HEK293T (cell line): Measurements from ENCODE around the gene CPED1.

Source experiments
- CTBP1 ChIP-seq: fragments of 450-650 bp; IDR thresholded peaks from 2 replicates; pipeline ENCODE4 v1.6.1; 2016; ENCODE audit warnings: borderline replicate concordance
- ELF4 ChIP-seq: fragments of 450-650 bp; IDR thresholded peaks from 2 replicates; pipeline ENCODE4 v1.6.1; 2017; ENCODE audit warnings: antibody characterized with exemption
- FOXA1 ChIP-seq: fragments of 450-650 bp; IDR thresholded peaks from 2 replicates; pipeline ENCODE4 v1.6.1; 2016; ENCODE audit warnings: mild to moderate bottlenecking
- FOXK2 ChIP-seq: fragments of 450-650 bp; IDR thresholded peaks from 2 replicates; pipeline ENCODE4 v1.6.1; 2016; ENCODE audit warnings: mild to moderate bottlenecking
- FOXM1 ChIP-seq: fragments of 450-650 bp; IDR thresholded peaks from 2 replicates; pipeline ENCODE4 v1.6.1; 2017; ENCODE audit warnings: mild to moderate bottlenecking, borderline replicate concordance
- HDGF ChIP-seq: fragments of 450-650 bp; IDR thresholded peaks from 2 replicates; pipeline ENCODE4 v1.6.1; 2017; ENCODE audit warnings: antibody characterized with exemption, borderline replicate concordance
- NFRKB ChIP-seq: fragments of 450-650 bp; IDR thresholded peaks from 2 replicates; pipeline ENCODE4 v1.6.1; 2016; ENCODE audit warnings: mild to moderate bottlenecking, moderate library complexity
- SP1 ChIP-seq: fragments of 450-650 bp; IDR thresholded peaks from 2 replicates; pipeline ENCODE4 v1.6.1; 2017
- TARDBP ChIP-seq: fragments of 450-650 bp; IDR thresholded peaks from 2 replicates; pipeline ENCODE4 v1.6.1; 2016

- TF ChIP-seq HDGF (no peak), FOXA1 (no peak), FOXK2 (no peak), FOXM1 (no peak), TARDBP (no peak), SP1 (no peak), NFRKB (no peak), ELF4 (no peak), CTBP1 (no peak)
Measured at GRCh38 chr7:120955577-120956149, 32.8 kb upstream of the CPED1 start.
